MM.1S (cell line): Measurements from ENCODE around the gene HRH3.

ENCODE experiments used
- DNase-seq: peaks from one replicate; pipeline ENCODE4 v3.0.0-alpha.2; 2015
- H2AFZ ChIP-seq: fragments of 300-600 bp; sonication (generic); 2 replicates; pipeline ENCODE4 v1.6.0; 2016; ENCODE audit warnings: antibody characterized with exemption, low read length
- H3F3A ChIP-seq: fragments of 300-600 bp; sonication (generic); 2 replicates; pipeline ENCODE4 v1.6.1; 2016; ENCODE audit warnings: mild to moderate bottlenecking, antibody characterized with exemption, low read length, moderate library complexity, mixed read lengths; ENCODE audit not compliant: insufficient read depth
- H3K27ac ChIP-seq: fragments of 300-600 bp; sonication (generic); 2 replicates; pipeline ENCODE4 v1.5.1; 2016; ENCODE audit warnings: mild to moderate bottlenecking, low read length
- H3K27me3 ChIP-seq: fragments of 300-600 bp; sonication (generic); replicated peaks from 2 replicates; pipeline ENCODE4 v1.6.0; 2016; ENCODE audit warnings: low read length; ENCODE audit not compliant: insufficient read depth
- H3K36me3 ChIP-seq: fragments of 300-600 bp; sonication (generic); replicated peaks from 2 replicates; pipeline ENCODE4 v1.6.1; 2016; ENCODE audit warnings: mild to moderate bottlenecking, low read length, mixed read lengths; ENCODE audit not compliant: insufficient read depth
- H3K4me1 ChIP-seq: fragments of 300-600 bp; sonication (generic); 2 replicates; pipeline ENCODE4 v1.6.1; 2016; ENCODE audit warnings: low read length, mixed read lengths
- H3K4me2 ChIP-seq: fragments of 300-600 bp; sonication (generic); 2 replicates; pipeline ENCODE4 v1.6.0; 2016; ENCODE audit warnings: low read depth, low read length
- H3K4me3 ChIP-seq: fragments of 300-600 bp; sonication (generic); 2 replicates; pipeline ENCODE4 v1.5.1; 2016; ENCODE audit warnings: low read length, mixed read lengths
- H3K79me2 ChIP-seq: fragments of 300-600 bp; sonication (generic); 2 replicates; pipeline ENCODE4 v1.6.1; 2016; ENCODE audit warnings: mixed run types, low read length, mixed read lengths
- H3K9ac ChIP-seq: fragments of 300-600 bp; sonication (generic); 2 replicates; pipeline ENCODE4 v1.6.1; 2016; ENCODE audit warnings: low read length, mixed read lengths
- H3K9me2 ChIP-seq: fragments of 300-600 bp; sonication (generic); replicated peaks from 2 replicates; pipeline ENCODE4 v1.6.1; 2016; ENCODE audit warnings: mild to moderate bottlenecking, low read length, mixed read lengths; ENCODE audit not compliant: insufficient read depth
- H3K9me3 ChIP-seq: fragments of 300-600 bp; sonication (generic); replicated peaks from 2 replicates; pipeline ENCODE4 v1.6.1; 2016; ENCODE audit warnings: mild to moderate bottlenecking, low read length, mixed read lengths; ENCODE audit not compliant: insufficient read depth
- H4K20me1 ChIP-seq: fragments of 300-600 bp; sonication (generic); 2 replicates; pipeline ENCODE4 v1.6.1; 2016; ENCODE audit warnings: mild to moderate bottlenecking, low read length, moderate library complexity, mixed read lengths; ENCODE audit not compliant: insufficient read depth
- CTCF ChIP-seq: fragments of 300-600 bp; sonication (generic); IDR thresholded peaks from 2 replicates; pipeline ENCODE4 v1.5.1; 2016; ENCODE audit warnings: antibody characterized with exemption, low read length, mixed read lengths
- EZH2 ChIP-seq: fragments of 300-600 bp; sonication (generic); optimal IDR thresholded peaks from 2 replicates; pipeline ENCODE3; 2017; ENCODE audit warnings: low read depth, mild to moderate bottlenecking, antibody characterized with exemption, low read length, mixed read lengths
- EZH2phosphoT487 ChIP-seq: fragments of 300-600 bp; sonication (generic); IDR thresholded peaks from 2 replicates; pipeline ENCODE4 v1.6.1; 2018; ENCODE audit warnings: antibody characterized with exemption, low read length

HRH3 gene

GRCh38 chr20:62243106-62243505 lies 23.0 kb upstream of the HRH3 start:
- Histone ChIP-seq H3K36me3 (no peaks in the 10 kb centered on the region), H3K27me3 (no peaks in the 10 kb centered on the region), H3K79me2 (peaks cover 84% of the 10 kb centered on the region), H3K9ac (no peak overlapping the region), H3F3A (no peaks in the 10 kb centered on the region), H2AFZ (no peak overlapping the region), H4K20me1 (no peaks in the 10 kb centered on the region), H3K4me3 (no peak overlapping the region), H3K27ac (no peak overlapping the region), H3K4me1 (0 out of 2 replicates have a peak, but pooled peaks cover 4% of the 10 kb centered on the region), H3K9me3 (no peaks in the 10 kb centered on the region), H3K4me2 (no peak overlapping the region), H3K9me2 (no peaks in the 10 kb centered on the region)
- DNase-seq = no peak
- TF ChIP-seq CTCF (no peak), EZH2phosphoT487 (no peak), EZH2 (no peak)

GRCh38 chr20:62242176-62242575 lies 22.1 kb upstream of the HRH3 start:
- peaks cover 9% of the 10 kb centered on the region; the same call in 1 of the 2 replicates for H3K4me1 ChIP-seq
- H3K9me3 ChIP-seq = no peaks in the 10 kb centered on the region
- no peaks in the 10 kb centered on the region for H3K9me2 ChIP-seq
- H3K4me2 ChIP-seq = no peak overlapping the region
- peaks cover 81% of the 10 kb centered on the region for H3K79me2 ChIP-seq
- no peak overlapping the region for H3K9ac ChIP-seq
- H4K20me1 ChIP-seq = no peaks in the 10 kb centered on the region
- no peaks in the 10 kb centered on the region for H3F3A ChIP-seq
- no peaks in the 10 kb centered on the region for H3K27me3 ChIP-seq
- no peak overlapping the region for H3K27ac ChIP-seq
- no peak overlapping the region for H2AFZ ChIP-seq
- TF ChIP-seq EZH2 (no peak), CTCF (no peak), EZH2phosphoT487 (no peak)
- no peak for DNase-seq
- no peak overlapping the region for H3K4me3 ChIP-seq
- no peaks in the 10 kb centered on the region for H3K36me3 ChIP-seq

GRCh38 chr20:62241506-62241905 lies 21.4 kb upstream of the HRH3 start:
- Histone ChIP-seq H3K79me2 (peaks cover 74% of the 10 kb centered on the region), H4K20me1 (no peaks in the 10 kb centered on the region)

More at GRCh38 chr20:62241506-62241905, 21.4 kb upstream of the HRH3 start:
- no peaks in the 10 kb centered on the region for H3K9me2 ChIP-seq
- H3F3A ChIP-seq = no peaks in the 10 kb centered on the region
- H3K4me1 ChIP-seq = peaks cover 9% of the 10 kb centered on the region; the same call in 1 of the 2 replicates
- H3K36me3 ChIP-seq = no peaks in the 10 kb centered on the region
- H3K9me3 ChIP-seq = no peaks in the 10 kb centered on the region
- no peaks in the 10 kb centered on the region for H3K27me3 ChIP-seq
- TF ChIP-seq EZH2 (no peak), EZH2phosphoT487 (no peak), CTCF (no peak)
- H3K4me3 ChIP-seq = no peak overlapping the region
- H2AFZ ChIP-seq = no peak overlapping the region
- H3K4me2 ChIP-seq = no peak overlapping the region
- H3K27ac ChIP-seq = no peak overlapping the region
- DNase-seq = no peak
- H3K9ac ChIP-seq = no peak overlapping the region
